DMS153 (cell line): Measurements from ENCODE around the gene RAB4A.
A peak's percentile ranks its signal among the peaks of the same experiment; 100 is the strongest.

Experiments used
- DNase-seq: peaks from one replicate; lab custom pipeline; 2025; lab: John Stamatoyannopoulos, UW

The RAB4A gene

GRCh38 chr1:229339086-229339485 is 68.2 kb downstream of the RAB4A start:
- no peak for DNase-seq

GRCh38 chr1:229339520-229339919 is 68.6 kb downstream of the RAB4A start:
- DNase-seq: no peak

GRCh38 chr1:229340496-229340895 is 69.6 kb downstream of the RAB4A start:
- DNase-seq: no peak

- DNase-seq: peak; percentile 86
Observed at GRCh38 chr1:229341774-229342655, 71.1 kb downstream of the RAB4A start.

- peak; percentile 22 for DNase-seq
Observed at GRCh38 chr1:229342656-229343569, 72.0 kb downstream of the RAB4A start, which contains the start of gene CCSAP. Gene CCSAP (minus strand): TSS chr1:229343047. CDS start chr1:229342465, 582 bp downstream.

- DNase-seq: no peak
Observed at GRCh38 chr1:229344139-229344538, 73.2 kb downstream of the RAB4A start.

GRCh38 chr1:229344937-229345684 is 74.2 kb downstream of the RAB4A start:
- no peak for DNase-seq

GRCh38 chr1:229347528-229347927 is 76.6 kb downstream of the RAB4A start:
- DNase-seq: no peak

GRCh38 chr1:229349463-229350385 is 78.8 kb downstream of the RAB4A start:
- no peak for DNase-seq

GRCh38 chr1:229352975-229353374 is 82.1 kb downstream of the RAB4A start:
- DNase-seq: no peak

GRCh38 chr1:229354226-229354625 is 83.3 kb downstream of the RAB4A start:
- no peak for DNase-seq
